Subcutaneous adipose tissue (tissue), 4 donors: Measurements from ENCODE around the gene CPNE6. TPM values are rescaled to one million over a fixed set of nuclear protein-coding genes. Genes with fewer than 3 reads are reported as not detected.

ENCODE experiments used
- total RNA-seq, 4 donors: library from RNA; depleted of rRNA; stranded (reverse); fragments of >200 nt; gene quantifications; one replicate each; pipeline ENCODE4 v1.1.0, GENCODE V29; 2016
- TF ChIP-seq, protein P1 (sequence below): fragments of 450-650 bp; IDR thresholded peaks from one replicate; pipeline ENCODE4 v1.5.1; 2016; ENCODE audit warnings: low read depth, mild to moderate bottlenecking, control low read depth, antibody characterized with exemption, moderate library complexity

CPNE6 gene
- total RNA-seq, 4 donors from 2014 or later, result not detected

GRCh38 chr14:24103451-24103850 is 32.1 kb downstream of the CPNE6 start:
- TF ChIP-seq, protein P1, sequence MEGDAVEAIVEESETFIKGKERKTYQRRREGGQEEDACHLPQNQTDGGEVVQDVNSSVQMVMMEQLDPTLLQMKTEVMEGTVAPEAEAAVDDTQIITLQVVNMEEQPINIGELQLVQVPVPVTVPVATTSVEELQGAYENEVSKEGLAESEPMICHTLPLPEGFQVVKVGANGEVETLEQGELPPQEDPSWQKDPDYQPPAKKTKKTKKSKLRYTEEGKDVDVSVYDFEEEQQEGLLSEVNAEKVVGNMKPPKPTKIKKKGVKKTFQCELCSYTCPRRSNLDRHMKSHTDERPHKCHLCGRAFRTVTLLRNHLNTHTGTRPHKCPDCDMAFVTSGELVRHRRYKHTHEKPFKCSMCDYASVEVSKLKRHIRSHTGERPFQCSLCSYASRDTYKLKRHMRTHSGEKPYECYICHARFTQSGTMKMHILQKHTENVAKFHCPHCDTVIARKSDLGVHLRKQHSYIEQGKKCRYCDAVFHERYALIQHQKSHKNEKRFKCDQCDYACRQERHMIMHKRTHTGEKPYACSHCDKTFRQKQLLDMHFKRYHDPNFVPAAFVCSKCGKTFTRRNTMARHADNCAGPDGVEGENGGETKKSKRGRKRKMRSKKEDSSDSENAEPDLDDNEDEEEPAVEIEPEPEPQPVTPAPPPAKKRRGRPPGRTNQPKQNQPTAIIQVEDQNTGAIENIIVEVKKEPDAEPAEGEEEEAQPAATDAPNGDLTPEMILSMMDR, result no peak

DNA sequence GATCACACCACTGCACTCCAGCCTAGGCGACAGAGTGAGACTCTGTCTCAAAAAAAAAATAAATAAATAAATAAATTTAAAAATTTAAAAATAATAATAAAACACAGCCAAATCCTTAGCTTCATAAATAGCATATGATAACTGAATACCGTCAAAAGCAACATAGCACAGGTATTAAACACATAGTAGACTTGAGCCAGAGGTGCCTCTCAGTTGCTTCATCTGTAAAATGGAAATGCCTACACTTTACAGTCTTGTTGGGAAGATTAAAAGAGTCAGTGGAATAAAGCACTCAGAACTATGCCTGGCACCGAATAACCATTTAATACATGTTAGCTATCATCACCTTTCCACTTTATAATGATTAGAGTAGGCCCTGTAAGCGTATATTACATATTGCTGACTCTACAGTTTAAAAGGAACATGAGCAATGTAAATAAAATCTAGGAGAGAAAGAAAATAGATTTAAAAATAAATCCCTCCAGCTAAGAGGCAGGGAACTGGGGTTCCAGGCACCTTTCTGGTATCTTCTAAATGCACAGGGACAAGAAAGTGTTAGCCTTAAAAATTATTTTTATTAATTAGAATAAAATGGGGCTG is 35.4 kb downstream of the CPNE6 start:
- TF ChIP-seq, protein P1, result no peak

DNA sequence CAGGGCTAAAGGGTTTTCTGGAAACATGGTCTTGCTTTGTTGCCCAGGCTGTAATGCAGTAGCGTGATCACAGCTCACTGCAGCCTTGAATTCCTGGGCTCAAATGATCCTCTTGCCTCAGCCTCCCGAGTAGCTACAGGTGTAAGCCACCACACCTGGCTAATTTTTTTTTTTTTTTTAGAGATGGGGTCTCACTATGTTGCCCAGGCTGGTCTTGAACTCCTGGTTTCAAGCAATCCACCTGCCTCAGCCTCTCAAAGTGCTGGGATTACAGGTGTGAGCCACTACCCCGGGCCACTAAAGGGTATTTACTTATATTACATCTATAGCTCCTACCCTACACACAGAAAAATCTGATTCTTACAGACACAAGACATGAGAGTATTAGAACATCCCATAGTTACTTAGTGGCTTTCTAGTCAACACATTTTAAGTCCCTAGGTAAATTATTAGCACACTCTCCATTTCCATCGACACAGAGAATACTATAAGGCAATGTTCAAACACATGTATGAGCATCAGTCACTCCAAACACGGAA is 37.0 kb downstream of the CPNE6 start:
- TF ChIP-seq, protein P1, result no peak

DNA sequence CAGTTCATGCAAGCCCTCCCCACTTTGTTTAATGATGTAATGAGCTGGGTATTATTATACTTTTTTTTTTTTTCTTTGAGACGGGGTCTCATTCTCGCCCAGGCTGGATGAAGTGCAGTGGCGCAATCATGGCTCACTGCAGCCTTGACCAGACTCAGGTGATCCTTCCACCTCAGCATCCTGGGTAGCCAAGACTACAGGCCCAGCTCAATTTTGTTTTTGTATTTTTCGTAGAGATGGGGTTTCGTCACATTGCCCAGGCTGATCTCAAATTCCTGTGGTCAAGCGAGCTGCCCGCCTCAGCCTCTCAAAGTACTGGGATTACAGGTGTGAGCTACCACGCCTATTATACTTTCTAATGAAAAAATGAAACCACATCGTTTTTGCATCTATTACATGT is 38.7 kb downstream of the CPNE6 start:
- TF ChIP-seq, protein P1, result no peak

GRCh38 chr14:24110523-24110922 is 39.2 kb downstream of the CPNE6 start:
- TF ChIP-seq, protein P1, result no peak

DNA sequence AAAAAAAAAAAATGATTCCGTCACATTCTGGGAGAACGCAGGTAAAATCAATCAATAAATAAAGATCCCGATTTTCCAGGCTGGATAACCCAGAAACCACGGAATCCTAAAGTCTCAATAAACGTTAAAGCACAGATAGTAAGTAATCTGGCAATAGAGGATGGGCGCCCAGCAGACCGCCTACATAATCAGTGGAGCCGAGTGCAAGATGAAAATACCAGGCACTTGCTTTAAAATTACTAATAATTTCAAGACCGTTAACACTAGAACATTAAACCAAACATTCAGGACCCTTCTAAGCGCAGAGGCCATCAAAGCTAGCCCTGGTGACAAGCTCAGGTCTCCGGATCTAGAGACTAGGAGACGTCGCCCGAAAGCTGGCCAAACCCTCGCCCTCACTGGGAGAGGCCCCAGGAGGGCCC is 42.0 kb downstream of the CPNE6 start:
- TF ChIP-seq, protein P1, result no peak

- TF ChIP-seq, protein P1, result no peak
Measured at GRCh38 chr14:24113801-24114531, 42.6 kb downstream of the CPNE6 start.
